HUES6 (cell line): ENCODE data around the gene PRPF39.
A peak's percentile ranks its signal among the peaks of the same experiment; 100 is the strongest.

ENCODE experiments used
- H3K27ac ChIP-seq: 2 replicates; pipeline ENCODE4 v1.7.0; 2013; ENCODE audit warnings: low read depth, mild to moderate bottlenecking, low read length, inconsistent platforms
- H3K27me3 ChIP-seq: 2 replicates; pipeline ENCODE4 v1.6.1; 2013; ENCODE audit warnings: low read length; ENCODE audit not compliant: control insufficient read depth, insufficient read depth
- H3K36me3 ChIP-seq: 2 replicates; pipeline ENCODE4 v1.6.1; 2013; ENCODE audit warnings: low read length; ENCODE audit not compliant: control insufficient read depth, insufficient read depth
- H3K4me1 ChIP-seq: 2 replicates; pipeline ENCODE4 v1.6.1; 2013; ENCODE audit warnings: low read length; ENCODE audit not compliant: control insufficient read depth, insufficient read depth
- H3K4me3 ChIP-seq: 2 replicates; pipeline ENCODE4 v1.5.1; 2013; ENCODE audit warnings: low read depth, low read length
- H3K9ac ChIP-seq: one replicate; pipeline ENCODE4 v1.6.1; 2013; ENCODE audit warnings: mild to moderate bottlenecking, low read length
- H3K9me3 ChIP-seq: 2 replicates; pipeline ENCODE4 v1.6.1; 2013; ENCODE audit warnings: low read depth, low read length; ENCODE audit not compliant: control insufficient read depth, insufficient read depth

PRPF39 gene, protein sequence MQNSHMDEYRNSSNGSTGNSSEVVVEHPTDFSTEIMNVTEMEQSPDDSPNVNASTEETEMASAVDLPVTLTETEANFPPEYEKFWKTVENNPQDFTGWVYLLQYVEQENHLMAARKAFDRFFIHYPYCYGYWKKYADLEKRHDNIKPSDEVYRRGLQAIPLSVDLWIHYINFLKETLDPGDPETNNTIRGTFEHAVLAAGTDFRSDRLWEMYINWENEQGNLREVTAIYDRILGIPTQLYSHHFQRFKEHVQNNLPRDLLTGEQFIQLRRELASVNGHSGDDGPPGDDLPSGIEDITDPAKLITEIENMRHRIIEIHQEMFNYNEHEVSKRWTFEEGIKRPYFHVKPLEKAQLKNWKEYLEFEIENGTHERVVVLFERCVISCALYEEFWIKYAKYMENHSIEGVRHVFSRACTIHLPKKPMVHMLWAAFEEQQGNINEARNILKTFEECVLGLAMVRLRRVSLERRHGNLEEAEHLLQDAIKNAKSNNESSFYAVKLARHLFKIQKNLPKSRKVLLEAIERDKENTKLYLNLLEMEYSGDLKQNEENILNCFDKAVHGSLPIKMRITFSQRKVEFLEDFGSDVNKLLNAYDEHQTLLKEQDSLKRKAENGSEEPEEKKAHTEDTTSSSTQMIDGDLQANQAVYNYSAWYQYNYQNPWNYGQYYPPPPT

DNA sequence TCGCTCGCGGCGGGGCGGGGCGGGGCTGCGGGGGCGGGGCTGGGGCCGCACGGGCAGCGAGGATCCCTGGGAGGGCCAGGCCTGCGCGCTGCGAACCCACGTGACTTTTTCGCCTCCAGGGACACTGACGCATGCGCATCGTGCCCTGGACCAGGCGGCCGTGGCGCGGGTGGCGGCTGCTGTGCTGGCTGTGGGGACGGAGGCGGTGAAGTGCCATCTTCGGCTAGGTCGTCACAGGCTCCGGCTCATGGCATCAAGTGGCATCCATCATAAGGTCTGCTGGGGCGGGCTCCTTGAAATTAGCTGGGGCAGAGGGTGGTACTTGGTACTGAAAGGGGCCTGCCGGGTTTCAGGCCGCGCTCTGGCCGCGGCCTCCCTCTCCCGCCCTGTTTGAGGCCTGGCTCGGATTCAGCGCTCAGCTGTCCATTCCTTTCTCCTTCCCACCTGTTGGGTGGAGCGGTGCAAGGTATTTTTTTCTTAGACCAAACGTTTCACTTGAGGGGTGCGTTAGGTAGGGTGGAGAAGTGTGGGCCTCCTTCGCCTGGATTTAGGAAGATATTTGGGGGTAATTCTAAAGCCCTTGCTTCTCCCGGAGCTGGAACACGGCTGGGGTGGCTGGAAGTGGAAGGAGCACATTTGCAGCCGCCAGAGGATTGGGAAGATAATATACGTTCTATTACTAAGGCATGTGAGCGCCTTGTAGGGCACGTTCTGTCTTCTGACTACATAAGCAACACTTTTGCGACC, at the start of gene PRPF39:
PRPF39 (plus strand) TSS at position 141 of the 747 bp plus-strand sequence. CDS start 11,124 bp downstream, outside the sequence.
- Histone ChIP-seq H3K4me3 (peak within 1 kb of the TSS; percentile 92), H3K9ac (peak within 1 kb of the TSS; percentile 94), H3K4me1 (peaks cover 13% of the 10 kb centered on the region), H3K9me3 (no peaks in the 10 kb centered on the region), H3K27ac (peak within 1 kb of the TSS; percentile 81; the same call in 1 of the 2 replicates), H3K36me3 (no peaks in the 10 kb centered on the region), H3K27me3 (no peaks in the 10 kb centered on the region)

DNA sequence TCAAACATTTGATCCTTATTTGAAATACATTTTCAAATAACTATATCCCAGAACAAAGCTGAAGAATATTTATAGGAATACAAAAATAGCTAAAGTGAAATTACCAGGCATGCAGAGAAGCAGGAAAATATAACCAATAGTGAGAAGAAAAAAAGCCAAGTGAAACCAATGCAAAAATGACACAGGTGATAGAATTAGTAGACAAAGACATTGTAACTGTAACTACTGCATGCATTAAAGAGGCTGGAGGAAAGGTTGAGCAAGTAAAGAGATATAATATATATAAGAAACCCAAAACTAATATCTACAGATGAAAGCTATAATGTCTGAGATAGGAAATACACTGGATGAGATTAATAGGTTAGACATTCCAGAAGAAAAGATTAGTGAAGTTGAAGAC, 49.2 kb upstream of the PRPF39 start:
- Histone ChIP-seq H3K36me3 (peaks cover 44% of the 10 kb centered on the region), H3K27ac (no peak overlapping the region), H3K27me3 (no peaks in the 10 kb centered on the region)

GRCh38 chr14:45038256-45038655, 45.7 kb upstream of the PRPF39 start:
- no peaks in the 10 kb centered on the region for H3K4me1 ChIP-seq
- no peak overlapping the region for H3K9ac ChIP-seq
- H3K9me3 ChIP-seq, result peaks cover 22% of the 10 kb centered on the region
- H3K27me3 ChIP-seq, result no peaks in the 10 kb centered on the region
- H3K27ac ChIP-seq, result no peak overlapping the region
- peaks cover 34% of the 10 kb centered on the region for H3K36me3 ChIP-seq
- H3K4me3 ChIP-seq, result no peak overlapping the region

More for the DNA sequence above, 49.2 kb upstream of the PRPF39 start:
- no peak overlapping the region for H3K9ac ChIP-seq
- peaks cover 22% of the 10 kb centered on the region for H3K9me3 ChIP-seq
- no peak overlapping the region for H3K4me3 ChIP-seq
- no peaks in the 10 kb centered on the region for H3K4me1 ChIP-seq

DNA sequence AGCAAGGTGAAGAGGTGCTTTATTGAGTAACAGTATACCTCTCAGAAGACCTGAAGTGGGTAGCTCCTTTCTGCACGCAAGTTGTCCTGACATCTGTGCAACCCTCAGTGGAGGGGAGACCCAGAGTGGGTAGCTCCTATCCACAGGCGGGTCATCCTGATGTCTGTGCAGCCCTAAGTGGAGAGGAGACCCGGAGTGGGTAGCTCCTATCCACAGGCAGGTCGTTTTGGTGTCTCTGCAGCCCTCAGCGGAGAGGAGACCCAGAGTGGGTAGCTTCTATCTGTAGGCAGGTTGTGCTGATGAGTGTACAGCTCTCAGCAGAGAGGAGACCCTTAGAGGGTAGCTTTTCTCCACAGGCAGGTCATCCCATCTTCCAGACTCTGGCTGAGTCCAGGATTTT, 45.1 kb upstream of the PRPF39 start:
- Histone ChIP-seq H3K9ac (no peak overlapping the region), H3K27me3 (no peaks in the 10 kb centered on the region), H3K4me3 (no peak overlapping the region), H3K4me1 (no peaks in the 10 kb centered on the region), H3K36me3 (peaks cover 38% of the 10 kb centered on the region), H3K9me3 (peaks cover 22% of the 10 kb centered on the region), H3K27ac (no peak overlapping the region)

- Histone ChIP-seq H3K4me1 (no peaks in the 10 kb centered on the region), H3K36me3 (peaks cover 33% of the 10 kb centered on the region), H3K4me3 (no peak overlapping the region), H3K27me3 (no peaks in the 10 kb centered on the region), H3K9me3 (peaks cover 22% of the 10 kb centered on the region), H3K9ac (no peak overlapping the region), H3K27ac (no peak overlapping the region)
These were observed 44.5 kb upstream of the PRPF39 start for GRCh38 chr14:45039390-45039789.

DNA sequence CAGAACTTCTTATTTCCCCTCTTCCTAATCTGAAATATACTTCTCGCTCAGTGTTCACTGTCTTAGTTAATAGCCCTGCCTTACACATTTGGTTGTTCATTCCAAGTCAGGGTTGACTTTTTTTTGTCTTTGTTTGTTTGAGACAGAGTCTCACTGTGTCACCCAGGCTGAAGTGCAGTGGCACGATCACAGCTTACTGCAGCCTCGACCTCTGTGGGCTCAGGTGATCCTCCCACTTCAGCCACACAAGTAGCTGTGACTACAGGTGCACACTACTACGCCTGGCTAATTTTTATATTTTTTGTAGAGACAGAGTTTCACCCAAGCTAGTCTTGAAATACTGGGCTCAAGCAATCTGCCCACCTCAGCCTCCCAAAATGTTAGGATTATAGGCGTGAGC, 42.3 kb upstream of the PRPF39 start:
- peaks cover 42% of the 10 kb centered on the region for H3K36me3 ChIP-seq
- H3K9ac ChIP-seq, result no peak overlapping the region
- no peak overlapping the region for H3K27ac ChIP-seq

DNA sequence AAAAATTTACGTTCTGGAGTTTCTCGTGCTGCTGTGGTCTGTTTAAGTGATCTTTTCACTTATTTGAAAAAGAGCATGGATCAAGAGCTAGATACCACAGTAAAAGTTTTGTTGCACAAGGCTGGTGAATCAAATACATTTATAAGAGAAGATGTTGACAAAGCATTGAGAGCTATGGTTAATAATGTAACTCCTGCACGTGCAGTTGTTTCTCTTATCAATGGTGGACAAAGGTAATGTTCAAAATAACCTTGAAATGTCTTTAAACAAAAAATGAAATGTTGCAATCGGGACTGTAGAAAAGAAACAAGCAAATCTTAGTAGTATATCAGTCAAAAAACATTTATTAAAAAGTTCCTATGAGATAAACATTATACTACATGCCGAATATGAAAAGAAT, 39.3 kb upstream of the PRPF39 start:
- peaks cover 2% of the 10 kb centered on the region; the same call in 1 of the 2 replicates for H3K9me3 ChIP-seq
- no peaks in the 10 kb centered on the region for H3K4me1 ChIP-seq
- H3K27ac ChIP-seq, result no peak overlapping the region
- H3K27me3 ChIP-seq, result no peaks in the 10 kb centered on the region
- no peak overlapping the region for H3K4me3 ChIP-seq
- peaks cover 23% of the 10 kb centered on the region for H3K36me3 ChIP-seq
- H3K9ac ChIP-seq, result no peak overlapping the region

More for the DNA sequence above, 42.3 kb upstream of the PRPF39 start:
- Histone ChIP-seq H3K4me1 (no peaks in the 10 kb centered on the region), H3K4me3 (no peak overlapping the region), H3K9me3 (peaks cover 22% of the 10 kb centered on the region), H3K27me3 (no peaks in the 10 kb centered on the region)

- Histone ChIP-seq H3K36me3 (peaks cover 25% of the 10 kb centered on the region), H3K9me3 (no peaks in the 10 kb centered on the region), H3K27ac (no peak overlapping the region), H3K27me3 (no peaks in the 10 kb centered on the region), H3K4me1 (no peaks in the 10 kb centered on the region), H3K9ac (no peak overlapping the region), H3K4me3 (no peak overlapping the region)
These were observed 35.5 kb upstream of the PRPF39 start for GRCh38 chr14:45048385-45048784.

GRCh38 chr14:45051180-45051579, 32.7 kb upstream of the PRPF39 start:
- no peak overlapping the region for H3K4me3 ChIP-seq
- no peaks in the 10 kb centered on the region for H3K9me3 ChIP-seq
- no peaks in the 10 kb centered on the region for H3K4me1 ChIP-seq
- no peak overlapping the region for H3K9ac ChIP-seq
- H3K27me3 ChIP-seq, result no peaks in the 10 kb centered on the region
- peaks cover 28% of the 10 kb centered on the region for H3K36me3 ChIP-seq
- H3K27ac ChIP-seq, result no peak overlapping the region

GRCh38 chr14:45051896-45052295, 32.0 kb upstream of the PRPF39 start:
- Histone ChIP-seq H3K4me3 (no peak overlapping the region), H3K9ac (no peak overlapping the region), H3K27ac (no peak overlapping the region), H3K4me1 (no peaks in the 10 kb centered on the region), H3K9me3 (no peaks in the 10 kb centered on the region), H3K36me3 (peaks cover 21% of the 10 kb centered on the region), H3K27me3 (no peaks in the 10 kb centered on the region)

DNA sequence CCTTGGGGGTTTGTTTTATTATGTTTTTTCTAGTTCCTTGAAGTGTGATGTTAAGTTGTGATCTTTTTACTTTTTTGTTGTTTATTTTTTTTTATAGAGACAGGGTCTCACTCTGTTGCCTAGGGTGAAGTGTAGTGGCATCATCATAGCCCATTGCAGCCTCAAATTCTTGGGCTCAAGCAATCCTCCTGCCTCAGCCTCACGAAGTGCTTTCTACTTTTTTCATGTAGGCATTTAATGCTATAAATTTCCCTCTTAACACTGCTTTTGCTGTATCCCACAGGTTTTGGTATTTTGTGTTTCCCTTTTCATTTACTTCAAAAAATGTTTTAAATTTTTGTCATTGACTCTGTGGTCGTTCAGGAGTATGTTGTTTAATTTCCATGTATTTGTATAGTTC, 26.6 kb upstream of the PRPF39 start:
- Histone ChIP-seq H3K4me1 (no peaks in the 10 kb centered on the region), H3K9me3 (no peaks in the 10 kb centered on the region), H3K9ac (no peak overlapping the region), H3K4me3 (no peak overlapping the region), H3K36me3 (peaks cover 15% of the 10 kb centered on the region), H3K27ac (no peak overlapping the region), H3K27me3 (no peaks in the 10 kb centered on the region)
